Measurements from ENCODE around the gene ATF2.

The ATF2 gene

GRCh38 chr2:175167792-175168563 is at the start of gene ATF2:
TSS of gene ATF2 (minus strand) at chr2:175168203. CDS start at chr2:175136443, 31,760 bp downstream.
- peak; percentile 100 for DNase-seq (ENCODE audit: low read depth in 2 of 2)

GRCh38 chr2:175207741-175208438 is 39.9 kb upstream of the ATF2 start:
- no peak for DNase-seq (ENCODE audit: low read depth in 2 of 2)

- no peak for DNase-seq (ENCODE audit: low read depth in 2 of 2)
Observed at GRCh38 chr2:175206866-175207265, 38.9 kb upstream of the ATF2 start.

- DNase-seq (ENCODE audit: low read depth in 2 of 2): no peak
Observed at GRCh38 chr2:175205523-175205922, 37.5 kb upstream of the ATF2 start.

- no peak for DNase-seq (ENCODE audit: low read depth in 2 of 2)
Observed at GRCh38 chr2:175203621-175204496, 35.9 kb upstream of the ATF2 start.

GRCh38 chr2:175195012-175195411 is 27.0 kb upstream of the ATF2 start:
- DNase-seq (ENCODE audit: low read depth in 2 of 2): no peak

GRCh38 chr2:175188761-175189160 is 20.8 kb upstream of the ATF2 start:
- DNase-seq (ENCODE audit: low read depth in 2 of 2): no peak

- DNase-seq (ENCODE audit: low read depth in 2 of 2): no peak
Observed at GRCh38 chr2:175187378-175187777, 19.4 kb upstream of the ATF2 start.

- DNase-seq (ENCODE audit: low read depth in 2 of 2): no peak
Observed at GRCh38 chr2:175183674-175184073, 15.7 kb upstream of the ATF2 start.

- no peak for DNase-seq (ENCODE audit: low read depth in 2 of 2)
Observed at GRCh38 chr2:175181877-175182308, 13.9 kb upstream of the ATF2 start.

GRCh38 chr2:175181104-175181876 is 13.3 kb upstream of the ATF2 start, which contains the start of gene ATP5MC3:
TSS of gene ATP5MC3 (minus strand) at chr2:175181710. CDS start at chr2:175181393, 317 bp downstream.
- peak; percentile 85 to 87 for DNase-seq (ENCODE audit: low read depth in 2 of 2)

GRCh38 chr2:175180701-175181103 is 12.7 kb upstream of the ATF2 start:
- DNase-seq (ENCODE audit: low read depth in 2 of 2): no peak

GRCh38 chr2:175176624-175177023 is 8.6 kb upstream of the ATF2 start:
- DNase-seq (ENCODE audit: low read depth in 2 of 2): no peak

GRCh38 chr2:175175896-175176295 is 7.9 kb upstream of the ATF2 start:
- DNase-seq (ENCODE audit: low read depth in 2 of 2): no peak

- DNase-seq (ENCODE audit: low read depth in 2 of 2): no peak
Observed at GRCh38 chr2:175175320-175175719, 7.3 kb upstream of the ATF2 start.

GRCh38 chr2:175170659-175171304 is 2.8 kb upstream of the ATF2 start:
- DNase-seq (ENCODE audit: low read depth in 2 of 2): no peak

- DNase-seq (ENCODE audit: low read depth in 2 of 2): no peak
Observed at GRCh38 chr2:175169191-175169590, 1.2 kb upstream of the ATF2 start.

- DNase-seq (ENCODE audit: low read depth in 2 of 2): no peak
Observed at GRCh38 chr2:175168564-175168945, 552 bp upstream of the ATF2 start.

- DNase-seq (ENCODE audit: low read depth in 2 of 2): no peak
Observed at GRCh38 chr2:175167076-175167791, 769 bp downstream of the ATF2 start.

- no peak for DNase-seq (ENCODE audit: low read depth in 2 of 2)
Observed at GRCh38 chr2:175166216-175166824, 1.7 kb downstream of the ATF2 start.
